Fibroblast of mammary gland (primary cell): Measurements from ENCODE around the gene AKAP13.

Experiments
- DNase-seq: peaks from one replicate; pipeline ENCODE4 v3.0.0-alpha.2; 2010; ENCODE audit warnings: low read depth
- H3K4me3 ChIP-seq: 2 replicates; pipeline ENCODE4 v1.5.1; 2011; ENCODE audit warnings: low read depth, mild to moderate bottlenecking, low read length, moderate library complexity; ENCODE audit not compliant: control insufficient read depth
- CTCF ChIP-seq: conservative IDR thresholded peaks from 2 replicates; pipeline ENCODE4 v1.5.1; 2011; ENCODE audit warnings: low read depth, low read length, inconsistent platforms; ENCODE audit not compliant: control insufficient read depth, insufficient read depth

The AKAP13 gene

GRCh38 chr15:85770096-85771041, 390.0 kb downstream of the AKAP13 start:
- no peak overlapping the region for H3K4me3 ChIP-seq
- no peak for DNase-seq
- no peak for TF ChIP-seq CTCF

GRCh38 chr15:85771271-85771670, 390.9 kb downstream of the AKAP13 start:
- no peak overlapping the region for H3K4me3 ChIP-seq
- TF ChIP-seq CTCF, result no peak
- DNase-seq, result no peak

- peak; percentile 70 for DNase-seq
- TF ChIP-seq CTCF, result no peak
- H3K4me3 ChIP-seq, result no peak overlapping the region
Observed at GRCh38 chr15:85771781-85772445, 391.5 kb downstream of the AKAP13 start.

- TF ChIP-seq CTCF, result no peak
- H3K4me3 ChIP-seq, result no peak overlapping the region
- DNase-seq, result no peak
Observed at GRCh38 chr15:85772668-85773067, 392.3 kb downstream of the AKAP13 start.

GRCh38 chr15:85773249-85773648, 392.8 kb downstream of the AKAP13 start:
- TF ChIP-seq CTCF, result no peak
- H3K4me3 ChIP-seq, result no peak overlapping the region
- no peak for DNase-seq

GRCh38 chr15:85773970-85774369, 393.6 kb downstream of the AKAP13 start:
- no peak for TF ChIP-seq CTCF
- no peak overlapping the region for H3K4me3 ChIP-seq
- no peak for DNase-seq
